GM19328 (cell line): ENCODE measurements around the gene COL4A2.

Experiments used
- ATAC-seq: cut with Tn5 transposase; IDR thresholded peaks from one replicate; pipeline ENCODE4 v1.9.1; 2021; ENCODE audit warnings: mild to moderate bottlenecking, moderate library complexity; ENCODE audit not compliant: unreplicated experiment

The COL4A2 gene

DNA sequence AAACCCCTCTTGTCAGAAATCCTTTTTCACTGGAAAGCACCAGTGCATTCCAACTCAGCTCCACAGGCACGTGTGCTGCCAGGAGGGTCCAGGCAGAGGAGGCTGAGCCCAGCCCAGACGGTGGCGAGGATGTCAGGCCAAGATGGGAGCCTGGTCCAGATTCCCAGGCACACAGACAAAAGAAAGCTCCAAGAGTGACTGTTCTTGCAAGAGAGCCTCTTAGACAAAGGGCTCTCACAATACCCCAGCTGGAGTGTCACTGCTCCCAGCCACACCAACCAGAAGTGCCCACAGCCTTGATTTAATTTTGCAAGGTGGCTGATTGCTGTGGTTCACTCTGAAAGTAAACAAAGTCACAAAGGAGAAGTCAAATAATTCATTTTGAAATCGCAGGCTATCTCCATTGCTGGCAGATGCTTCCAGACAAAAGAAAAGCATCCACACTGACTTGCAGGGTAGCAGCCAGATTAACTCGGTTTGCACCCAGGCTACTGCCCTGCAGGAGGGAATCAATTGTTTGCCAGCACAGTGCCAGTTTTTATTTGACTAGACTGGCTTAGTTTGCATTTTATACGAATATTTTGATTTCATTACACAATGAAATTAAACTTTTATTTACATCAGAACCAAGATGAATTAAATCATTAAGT is 159.3 kb downstream of the COL4A2 start:
- ATAC-seq, result no peak

DNA sequence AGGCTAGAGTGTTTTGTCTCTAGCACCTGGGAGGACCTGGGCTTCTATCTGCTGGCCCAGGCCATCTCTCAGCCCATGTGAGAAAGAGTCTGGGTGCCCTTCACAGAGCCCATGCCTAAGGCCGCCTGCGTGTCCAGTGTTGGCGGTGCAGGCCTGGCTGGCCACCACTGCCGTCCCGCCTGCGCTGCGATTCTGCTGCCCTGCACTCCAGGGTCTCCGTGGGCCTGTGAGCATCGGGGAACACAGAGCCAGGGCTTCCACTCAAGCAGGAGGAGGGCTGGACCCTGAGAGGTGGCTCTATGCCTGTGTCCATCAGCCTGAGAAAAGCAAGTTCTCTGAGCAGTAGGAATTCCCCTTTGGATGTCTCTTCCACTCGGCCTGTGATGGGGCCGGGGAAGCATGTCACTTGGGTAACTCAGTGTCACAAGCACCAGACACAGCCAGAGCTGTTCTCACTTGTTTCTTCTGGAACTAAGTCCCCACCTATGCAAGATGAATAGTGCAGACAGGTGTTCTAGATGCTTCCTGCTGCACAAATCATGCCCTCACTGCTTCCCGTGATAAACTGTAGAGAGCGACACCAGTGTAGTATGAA is 160.5 kb downstream of the COL4A2 start:
- no peak for ATAC-seq

DNA sequence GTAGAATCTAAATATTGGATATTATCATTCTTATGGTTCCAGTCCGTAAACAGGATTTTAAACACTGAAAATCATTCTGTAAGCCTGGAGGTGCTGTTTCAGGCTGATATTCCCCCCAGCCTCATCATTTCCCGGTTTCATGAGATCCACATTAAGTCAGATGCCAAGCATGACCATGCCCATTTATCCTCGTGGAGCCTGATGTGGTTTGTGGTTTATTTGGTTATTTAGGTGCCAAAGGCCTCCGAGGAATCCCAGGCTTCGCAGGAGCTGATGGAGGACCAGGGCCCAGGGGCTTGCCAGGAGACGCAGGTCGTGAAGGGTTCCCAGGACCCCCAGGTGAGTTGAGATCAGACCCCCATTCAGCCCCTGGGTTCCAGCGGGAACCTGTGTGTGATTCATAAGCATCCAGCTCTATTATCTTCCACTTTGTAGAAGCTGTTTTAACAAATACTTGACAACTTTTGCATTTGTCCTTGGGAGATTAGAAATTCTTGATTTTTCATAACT is 162.0 kb downstream of the COL4A2 start:
- no peak for ATAC-seq

DNA sequence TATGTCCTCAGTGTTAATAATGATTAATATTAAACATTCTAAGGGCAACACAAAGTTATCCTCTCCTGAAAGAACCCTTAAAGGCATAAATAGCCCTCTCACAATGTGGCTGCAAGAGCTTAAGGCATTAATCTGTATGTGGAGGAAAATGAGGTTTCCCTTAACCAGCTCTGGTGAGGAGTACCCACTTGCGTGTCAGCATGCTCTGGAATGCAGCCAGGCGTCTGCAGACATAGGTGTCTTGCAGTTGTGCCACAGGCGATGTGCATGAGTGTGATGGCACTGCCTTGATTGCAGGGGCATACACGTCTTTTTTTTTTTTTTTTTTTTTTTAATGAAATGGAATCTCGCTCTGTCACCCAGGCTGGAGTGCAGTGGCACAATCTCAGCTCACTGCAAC is 162.5 kb downstream of the COL4A2 start:
- ATAC-seq, result no peak

DNA sequence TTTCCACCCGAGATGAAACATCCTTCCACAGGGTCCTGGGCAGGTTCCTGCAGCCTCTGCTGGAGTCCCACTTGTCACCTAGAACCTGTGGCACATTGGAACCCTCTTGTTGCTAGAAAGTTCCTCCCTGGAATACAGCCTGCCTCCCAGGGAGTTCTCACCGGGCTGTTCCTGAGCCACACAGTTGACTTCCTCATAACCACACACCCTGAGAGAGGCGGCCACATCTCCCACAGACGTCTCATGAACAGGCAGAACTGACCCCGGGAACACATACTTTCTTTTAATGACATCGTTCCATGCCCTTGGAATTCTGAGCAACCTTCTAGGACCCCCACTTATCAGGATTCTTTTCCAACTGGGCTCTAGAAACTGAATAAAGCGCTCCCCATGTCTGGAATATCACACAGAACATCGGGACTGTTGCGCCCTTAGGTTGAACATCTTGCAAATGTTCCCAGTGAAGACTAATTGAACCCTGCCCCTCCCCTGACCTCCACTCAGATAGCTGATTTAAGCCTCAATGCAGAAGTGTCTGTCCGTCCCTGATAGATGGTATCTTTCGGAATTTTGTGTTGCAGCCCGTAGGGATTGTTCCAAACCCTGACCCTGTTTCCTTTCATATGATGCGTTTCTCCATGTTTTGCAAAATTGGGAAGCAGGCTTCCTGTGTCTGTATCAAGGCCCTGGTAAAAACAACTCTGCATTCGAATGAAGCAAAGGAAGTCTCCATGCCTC is 163.4 kb downstream of the COL4A2 start:
- no peak for ATAC-seq

DNA sequence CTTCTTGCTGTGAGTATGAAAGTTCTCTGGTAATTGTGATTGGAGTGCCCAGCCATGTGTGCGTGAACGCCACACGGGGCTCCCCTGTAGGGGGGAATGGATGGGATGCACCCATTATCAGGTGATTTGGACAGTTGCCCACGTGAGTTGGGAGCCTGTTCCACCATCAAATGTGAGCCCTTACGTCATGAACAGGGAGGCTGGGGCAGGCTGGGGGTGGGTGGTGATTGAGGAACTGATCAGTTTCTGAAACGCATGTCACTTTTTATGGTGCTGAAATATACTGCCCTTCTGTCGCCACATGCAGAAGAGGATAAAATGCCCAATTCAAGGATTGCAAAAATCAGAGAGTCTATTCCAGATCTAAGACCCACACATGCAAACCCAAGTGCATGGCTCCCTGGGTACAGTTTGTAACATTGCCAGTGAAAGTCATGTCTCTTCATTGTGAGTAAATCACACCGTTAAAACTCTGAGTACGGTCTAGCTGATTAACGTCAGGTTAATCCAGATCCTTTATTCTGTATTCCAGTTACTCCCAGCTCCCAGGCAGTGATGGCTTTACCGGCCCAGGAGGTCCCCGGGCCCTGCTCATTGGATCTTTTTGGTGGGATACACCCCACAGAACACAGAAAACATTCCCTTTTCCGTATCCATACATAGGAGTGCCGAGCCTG is 164.2 kb downstream of the COL4A2 start:
- ATAC-seq, result peak; percentile 32

DNA sequence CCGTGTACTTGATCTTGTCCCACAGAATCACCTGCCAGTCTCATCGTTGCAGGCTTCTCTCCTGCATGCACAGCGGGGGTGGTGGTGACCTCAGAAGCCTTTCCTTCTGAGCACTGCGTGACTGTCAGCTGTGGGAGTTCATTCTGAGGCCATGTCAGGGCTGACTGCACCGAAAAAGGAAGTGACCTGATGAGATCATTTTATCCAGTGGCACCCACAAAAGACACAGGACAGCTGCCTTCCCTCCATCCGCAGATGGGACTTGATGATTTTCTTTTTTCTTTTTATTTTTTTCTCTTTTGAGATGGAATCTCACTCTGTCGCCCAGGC is 164.7 kb downstream of the COL4A2 start:
- peak; percentile 98 for ATAC-seq

DNA sequence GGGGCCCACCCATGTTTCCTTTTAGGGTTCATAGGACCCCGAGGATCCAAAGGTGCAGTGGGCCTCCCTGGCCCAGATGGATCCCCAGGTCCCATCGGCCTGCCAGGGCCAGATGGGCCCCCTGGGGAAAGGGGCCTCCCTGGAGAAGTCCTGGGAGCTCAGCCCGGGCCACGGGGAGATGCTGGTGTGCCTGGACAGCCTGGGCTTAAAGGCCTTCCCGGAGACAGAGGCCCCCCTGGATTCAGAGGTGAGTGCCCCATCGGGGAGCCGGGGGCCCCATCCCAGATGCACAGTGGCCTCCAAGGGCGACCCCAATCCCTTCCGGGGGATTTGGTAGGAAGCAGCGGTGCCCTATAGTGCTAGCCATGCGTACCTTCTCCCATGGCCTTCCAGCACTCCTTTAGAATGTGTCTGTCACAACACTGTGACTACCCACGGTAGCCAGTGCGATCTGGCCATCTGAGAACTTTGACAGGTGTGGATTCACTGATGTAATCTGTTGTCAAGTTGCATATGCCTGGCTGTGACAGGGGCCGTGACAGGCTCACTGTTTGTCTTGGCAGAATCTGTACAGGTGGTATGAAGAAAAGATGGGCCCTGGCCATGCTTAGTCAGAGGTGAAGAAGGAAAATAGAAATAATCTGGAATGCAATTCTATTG is 165.9 kb downstream of the COL4A2 start:
- no peak for ATAC-seq

DNA sequence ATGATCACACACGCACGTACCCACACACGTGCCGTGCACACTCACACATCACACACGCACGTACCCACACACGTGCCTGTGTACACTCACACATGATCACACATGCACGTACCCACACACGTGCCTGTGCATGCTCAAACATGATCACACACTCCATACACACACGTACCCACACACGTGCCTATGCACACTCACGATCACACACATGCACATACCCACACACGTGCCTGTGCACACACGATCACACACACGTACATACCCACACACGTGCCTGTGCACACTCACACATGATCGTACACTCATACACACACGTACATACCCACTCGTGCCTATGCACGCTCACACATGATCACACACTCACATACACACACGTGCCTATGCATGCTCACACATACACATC is 167.6 kb downstream of the COL4A2 start:
- no peak for ATAC-seq

DNA sequence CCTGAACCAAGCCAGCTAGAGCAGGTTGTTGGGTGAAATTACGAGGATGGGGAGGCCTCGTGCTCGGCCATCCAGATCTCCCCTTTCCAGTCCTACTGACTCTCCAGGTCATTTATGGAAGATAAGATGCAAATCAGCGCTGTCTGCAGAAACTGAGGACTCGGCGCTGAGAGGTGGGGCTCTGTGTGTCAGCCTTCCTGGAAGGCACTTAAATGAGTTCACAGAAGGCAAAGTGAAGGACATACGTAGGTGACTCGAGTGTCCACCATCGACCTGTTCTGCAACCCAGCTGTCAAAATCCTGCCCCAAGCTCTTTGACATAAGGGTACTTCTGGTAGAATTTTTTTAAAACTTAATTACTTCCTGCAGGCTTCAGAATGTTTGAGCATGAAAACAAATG is 168.0 kb downstream of the COL4A2 start:
- no peak for ATAC-seq

DNA sequence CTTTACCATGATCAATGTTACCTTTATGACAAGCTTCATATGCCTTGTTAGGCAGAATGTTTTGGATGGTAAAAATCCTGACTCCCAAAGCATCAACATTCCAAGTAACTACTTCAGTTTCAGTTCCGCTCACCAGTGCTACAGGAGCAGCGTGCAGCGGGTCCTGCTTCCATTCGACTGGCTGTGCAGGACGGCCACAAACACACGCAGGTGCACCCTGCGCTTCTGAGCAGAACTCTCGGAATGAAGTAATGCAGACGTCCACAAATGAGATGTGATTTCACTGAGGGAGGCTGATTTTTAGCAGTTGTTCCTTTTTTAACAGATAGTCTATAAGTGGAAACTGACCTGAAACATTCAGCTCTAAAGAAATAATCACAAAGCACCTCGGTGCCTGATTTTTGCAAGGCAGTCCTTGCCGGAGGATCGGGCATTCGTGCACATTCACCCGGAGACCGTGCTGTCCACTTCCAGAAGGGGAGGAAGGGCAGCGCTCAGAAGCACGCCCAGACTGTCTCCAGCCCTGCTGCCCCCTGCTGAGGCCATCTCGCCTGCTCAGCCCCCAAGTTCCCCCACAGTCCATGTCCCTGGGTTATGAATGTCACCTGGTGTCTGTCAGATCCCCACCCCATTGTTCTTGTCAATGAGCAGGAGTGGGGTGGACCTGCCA is 168.6 kb downstream of the COL4A2 start:
- no peak for ATAC-seq

DNA sequence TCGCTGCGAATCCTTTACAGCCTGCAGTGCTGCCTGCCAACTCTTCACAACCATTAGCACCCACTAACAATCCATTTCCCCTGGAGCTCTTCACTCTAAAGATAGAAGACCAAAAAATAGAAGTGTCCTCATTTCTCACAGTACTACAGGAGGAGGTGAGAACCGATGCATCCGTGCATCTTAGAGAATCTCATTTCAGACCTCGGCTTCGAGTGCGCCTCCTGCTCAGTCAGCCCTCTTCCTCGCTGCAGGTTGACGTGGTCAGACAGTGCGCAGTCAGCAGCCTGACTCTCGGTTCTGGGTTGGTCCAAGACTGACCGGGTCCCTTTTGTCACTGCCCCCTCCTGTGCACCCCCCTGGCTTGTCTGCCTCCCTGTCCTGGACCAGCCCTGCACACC is 169.1 kb downstream of the COL4A2 start:
- no peak for ATAC-seq

DNA sequence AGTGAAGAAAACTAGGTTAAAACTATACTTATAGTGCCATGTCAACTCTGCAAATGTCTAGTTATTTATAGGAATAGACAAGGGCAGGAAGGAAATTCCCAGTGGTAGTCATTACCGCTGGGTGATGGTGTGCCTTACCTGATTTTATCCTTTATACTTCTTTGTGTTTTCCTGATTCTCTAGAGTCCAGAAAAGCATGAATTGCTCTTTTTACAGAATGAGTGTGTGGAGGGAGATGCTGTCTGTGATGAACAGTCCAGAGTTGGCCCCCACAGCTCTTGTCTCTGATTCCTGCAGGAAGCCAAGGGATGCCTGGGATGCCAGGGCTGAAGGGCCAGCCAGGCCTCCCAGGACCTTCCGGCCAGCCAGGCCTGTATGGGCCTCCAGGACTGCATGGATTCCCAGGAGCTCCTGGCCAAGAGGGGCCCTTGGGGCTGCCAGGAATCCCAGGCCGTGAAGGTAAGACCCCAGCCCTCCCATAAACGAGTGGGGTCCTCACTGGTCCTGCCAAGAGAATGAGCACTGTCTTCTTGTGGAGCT is 170.7 kb downstream of the COL4A2 start:
- no peak for ATAC-seq

DNA sequence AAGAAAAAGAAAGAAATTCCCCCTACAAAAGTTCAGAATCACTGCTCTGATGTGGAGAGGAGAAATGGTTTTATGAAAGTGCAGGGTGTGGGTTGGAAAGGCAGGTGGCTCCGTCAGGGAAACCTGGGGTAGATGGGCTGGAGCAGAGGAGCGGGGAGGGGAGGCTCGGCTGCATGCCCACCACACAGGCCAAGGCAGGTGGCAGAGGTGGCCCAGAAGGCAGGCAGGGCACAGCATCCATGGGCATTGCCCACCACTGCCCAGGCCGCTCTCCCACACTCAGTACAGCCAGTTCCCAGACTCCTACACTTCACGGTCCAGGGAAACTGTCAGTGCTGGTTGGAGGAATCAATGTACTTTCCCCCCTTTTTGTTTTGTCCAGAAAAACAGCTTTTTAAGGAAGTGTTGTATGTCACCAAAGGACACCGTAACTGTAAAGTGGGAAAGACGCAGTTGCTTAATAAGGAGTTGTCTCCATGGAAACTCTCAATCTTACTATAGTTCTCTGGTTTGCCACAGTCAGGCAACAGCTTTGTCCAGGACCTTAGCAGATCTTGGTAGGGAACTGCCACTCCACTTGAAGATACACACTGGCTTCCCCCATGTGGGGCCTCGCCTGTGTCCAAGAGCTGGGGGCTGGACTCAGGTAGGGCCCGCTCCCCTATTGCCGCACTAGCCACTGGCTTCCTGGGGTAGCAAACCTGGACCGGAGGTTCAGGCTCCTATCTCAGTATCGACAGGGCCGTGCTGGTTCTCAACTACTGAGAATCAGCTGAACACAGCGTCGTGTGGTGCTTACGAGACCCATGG is 171.5 kb downstream of the COL4A2 start:
- ATAC-seq, result no peak

DNA sequence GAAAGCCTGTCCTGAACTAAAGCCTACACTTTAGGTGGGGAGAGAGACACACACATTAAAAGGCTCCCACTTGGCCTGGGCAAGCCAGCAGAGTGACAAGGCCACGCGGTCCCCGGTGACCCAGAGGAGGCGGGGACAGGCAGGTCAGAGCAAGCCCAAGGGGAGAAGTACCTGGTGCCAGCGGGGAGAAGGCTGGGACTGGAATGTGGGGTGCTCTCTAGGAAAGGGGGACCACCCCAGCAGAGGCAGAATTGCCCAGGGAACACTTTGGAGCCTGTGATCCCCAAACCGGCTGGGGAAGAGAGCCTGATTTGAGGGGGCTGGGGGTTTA is 172.1 kb downstream of the COL4A2 start:
- ATAC-seq, result no peak

DNA sequence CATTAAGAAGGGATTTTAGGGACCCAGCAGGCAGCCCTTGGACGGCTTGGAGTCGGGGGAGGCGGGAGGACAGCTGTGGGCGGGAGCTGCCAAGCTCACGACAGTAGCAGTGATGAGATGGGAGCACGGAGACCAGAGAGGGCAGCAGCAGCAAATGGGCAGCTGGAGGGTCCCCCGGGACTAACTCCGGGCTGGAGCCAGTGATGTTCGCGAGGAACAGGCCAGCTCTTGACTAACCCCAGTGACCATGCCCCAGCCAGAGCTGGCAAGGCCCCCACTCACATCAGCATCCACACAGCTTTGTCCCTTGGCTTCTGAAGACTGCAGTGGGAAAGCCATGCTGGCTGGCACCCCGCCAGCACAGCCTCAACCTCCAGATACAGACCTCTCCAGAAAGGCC is 172.6 kb downstream of the COL4A2 start:
- no peak for ATAC-seq

DNA sequence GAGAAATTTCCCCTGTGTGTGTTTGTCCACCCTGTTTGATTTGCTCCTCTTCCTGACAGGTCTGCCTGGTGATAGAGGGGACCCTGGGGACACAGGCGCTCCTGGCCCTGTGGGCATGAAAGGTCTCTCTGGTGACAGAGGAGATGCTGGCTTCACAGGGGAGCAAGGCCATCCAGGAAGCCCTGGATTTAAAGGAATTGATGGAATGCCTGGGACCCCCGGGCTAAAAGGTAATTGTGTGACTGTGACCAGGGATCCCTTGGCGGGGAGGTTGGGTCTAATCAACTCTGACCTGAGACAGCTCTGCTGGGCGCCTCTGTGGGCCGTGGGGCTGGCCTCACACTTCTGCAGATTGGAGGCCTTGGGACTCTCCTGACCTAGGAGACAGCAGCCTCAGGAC is 173.1 kb downstream of the COL4A2 start:
- no peak for ATAC-seq

DNA sequence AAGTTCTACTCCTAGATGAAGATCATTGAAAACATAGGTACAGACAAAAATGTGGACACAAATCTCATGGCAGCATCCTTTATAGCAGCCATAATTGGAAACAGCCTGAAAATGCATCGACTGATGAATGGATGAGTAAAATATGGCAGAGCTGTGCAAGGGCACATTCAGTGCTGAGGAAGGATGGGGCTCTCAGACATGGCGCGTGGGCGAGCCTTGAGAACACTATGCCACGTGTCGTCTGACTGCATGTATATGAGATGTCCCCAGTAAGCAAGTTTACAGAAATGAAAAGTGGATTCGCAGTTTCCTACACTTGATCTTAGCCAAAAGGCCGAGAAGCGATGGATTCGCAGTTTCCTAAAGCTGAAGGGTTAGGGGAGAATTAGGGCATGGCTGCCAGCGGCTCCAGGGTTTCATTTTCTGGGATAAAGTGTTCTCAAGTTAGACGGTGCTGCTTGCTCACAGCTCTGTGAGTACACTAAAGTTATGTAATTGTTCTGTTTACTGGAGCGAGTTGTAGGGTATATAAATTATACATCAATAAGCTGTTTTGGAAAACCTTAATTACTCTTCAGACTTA is 176.4 kb downstream of the COL4A2 start:
- ATAC-seq, result no peak

DNA sequence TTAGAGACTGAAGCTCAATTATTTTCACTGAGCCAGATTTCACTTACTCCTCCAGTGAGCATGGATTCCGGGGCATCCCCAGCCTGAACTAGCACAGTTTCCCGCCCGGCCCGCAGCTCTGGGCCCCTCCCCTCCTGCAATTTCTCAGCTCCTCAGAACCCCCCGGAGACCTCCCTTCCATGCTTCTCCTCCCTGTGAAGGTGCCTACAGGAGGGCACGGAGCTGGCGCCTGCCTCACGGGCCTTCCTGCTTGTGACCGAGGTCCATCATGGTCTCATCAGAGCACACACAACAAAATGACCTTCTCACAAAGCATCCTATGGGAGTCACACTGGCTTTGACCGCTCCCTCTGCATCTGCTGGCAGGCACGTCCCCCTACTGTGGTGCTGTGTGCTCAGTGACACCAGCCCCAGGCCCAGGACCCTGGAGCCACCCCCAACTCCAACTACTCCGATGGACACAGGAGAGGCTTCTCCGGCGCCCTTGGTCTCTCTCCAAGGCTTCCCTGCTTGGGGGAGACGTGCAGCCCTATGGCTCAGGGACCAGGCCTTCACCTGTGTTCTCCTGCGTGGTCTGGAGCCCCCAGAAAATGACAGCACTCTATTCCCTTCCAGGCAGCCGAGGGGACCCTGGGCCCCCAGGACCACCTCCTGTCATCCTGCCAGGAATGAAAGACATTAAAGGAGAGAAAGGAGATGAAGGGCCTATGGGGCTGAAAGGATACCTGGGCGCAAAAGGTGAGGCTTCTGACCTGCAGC is 177.4 kb downstream of the COL4A2 start:
- ATAC-seq, result no peak
